HCT116 (cell line): Measurements from ENCODE around the gene WDR43. TPM values are rescaled to one million over a fixed set of nuclear protein-coding genes. Genes with fewer than 3 reads are reported as not detected.

Source experiments
- ATAC-seq: fragments of 200-7000 bp; cut with Tn5 transposase; 2 replicates; pipeline ENCODE4 v1.9.1; 2020; ENCODE audit warnings: mild to moderate bottlenecking, moderate library complexity
- BruUV-seq: library from RNA; stranded (reverse); fragments of 400-500 nt; replicated peaks from 2 replicates; lab custom pipeline; 2021; lab: Mats Ljungman, UMichigan
- CTCF ChIA-PET: fragments of 300-600 bp; sonication (Branson Sonifier 250); formaldehyde crosslinking; loops from one replicate; lab custom pipeline; 2021; ENCODE audit warnings: antibody characterized with exemption; lab: Charles Lee
- POLR2A ChIA-PET: fragments of 300-600, 350-600 bp; sonication (Branson Sonifier 250); formaldehyde crosslinking; loops from one replicate; lab custom pipeline; 2021; ENCODE audit warnings: antibody characterized with exemption; lab: Charles Lee
- RAD21 ChIA-PET, 2 experiments: fragments of 300-600 bp; sonication (Branson Sonifier 250); formaldehyde crosslinking; loops; one replicate each; lab custom pipeline; 2023; ENCODE audit warnings: low total read pairs in 2 of 2; ENCODE audit not compliant: uncharacterized antibody in 2 of 2, unreplicated experiment in 2 of 2, low non-redundant PET in 1 of 2; lab: Charles Lee
- DNase-seq: peaks from one replicate; pipeline ENCODE4 v3.0.0-alpha.2; 2010; ENCODE audit warnings: low read depth, low spot score
- H2AFZ ChIP-seq: fragments of 200-600 bp; shearing (Covaris generic), sonication (generic); 2 replicates; pipeline ENCODE4 v1.6.1; 2017; ENCODE audit warnings: low read depth, mixed run types, mixed read lengths, antibody characterized with exemption, low read length; ENCODE audit not compliant: poor library complexity, severe bottlenecking
- H3K27ac ChIP-seq: 2 replicates; pipeline ENCODE4 v1.5.1; 2012; ENCODE audit warnings: low read depth, low read length
- H3K27me3 ChIP-seq: fragments of 200-600 bp; sonication (generic); 2 replicates; pipeline ENCODE4 v1.6.1; 2016; ENCODE audit warnings: mixed run types, low read length, mixed read lengths; ENCODE audit not compliant: insufficient read depth
- H3K36me3 ChIP-seq, 2 experiments: fragments of 200-500 bp in 1 of 2; fragments of 200-600 bp in 1 of 2; sonication (Bioruptor generic) in 1 of 2; sonication (generic) in 1 of 2; 2 replicates each; pipeline versions ENCODE4 v1.5.1 to v1.6.1; 2014 to 2016; ENCODE audit warnings: low read length in 2 of 2, inconsistent platforms in 1 of 2, mixed read lengths in 1 of 2, mixed run types in 1 of 2; ENCODE audit not compliant: insufficient read depth in 2 of 2, control insufficient read depth in 1 of 2
- H3K4me1 ChIP-seq, 2 experiments: fragments of 200-600 bp in 1 of 2; sonication (generic) in 1 of 2; 2 replicates each; pipeline versions ENCODE4 v1.5.1 to v1.6.1; 2012 to 2017; ENCODE audit warnings: low read length in 2 of 2, inconsistent platforms in 1 of 2, mild to moderate bottlenecking in 1 of 2, mixed read lengths in 1 of 2, mixed run types in 1 of 2, moderate library complexity in 1 of 2; ENCODE audit not compliant: insufficient read depth in 2 of 2, control insufficient read depth in 1 of 2
- H3K4me2 ChIP-seq: fragments of 200-600 bp; sonication (generic); 2 replicates; pipeline ENCODE4 v1.6.1; 2017; ENCODE audit warnings: mixed run types, low read length, mixed read lengths
- H3K4me3 ChIP-seq, 2 experiments: fragments of 200-600 bp in 1 of 2; sonication (generic) in 1 of 2; replicated peaks in 1 of 2; 2 replicates each; pipeline ENCODE4 v1.5.1; 2011 to 2016; ENCODE audit warnings: low read length in 2 of 2, control low read depth in 1 of 2, low read depth in 1 of 2, mild to moderate bottlenecking in 1 of 2, mixed read lengths in 1 of 2, mixed run types in 1 of 2
- H3K79me2 ChIP-seq: fragments of 200-600 bp; sonication (generic); 2 replicates; pipeline ENCODE4 v1.6.1; 2017; ENCODE audit warnings: mild to moderate bottlenecking, mixed run types, low read length, moderate library complexity, mixed read lengths; ENCODE audit not compliant: insufficient read depth
- H3K9ac ChIP-seq: fragments of 200-600 bp; sonication (generic); 2 replicates; pipeline ENCODE4 v1.6.1; 2016; ENCODE audit warnings: low read length, mixed read lengths
- H3K9me2 ChIP-seq: fragments of 200-600 bp; sonication (generic), shearing (Covaris generic); 2 replicates; pipeline ENCODE4 v1.6.1; 2017; ENCODE audit warnings: mixed run types, mild to moderate bottlenecking, moderate library complexity; ENCODE audit not compliant: insufficient read depth
- H3K9me3 ChIP-seq, 2 experiments: fragments of 200-500 bp in 1 of 2; fragments of 200-600 bp in 1 of 2; sonication (Bioruptor generic) in 1 of 2; sonication (generic) in 1 of 2; 2 replicates each; pipeline ENCODE4 v1.6.1; 2014 to 2017; ENCODE audit warnings: low read length in 2 of 2, mixed read lengths in 2 of 2, inconsistent platforms in 1 of 2, low read depth in 1 of 2, mild to moderate bottlenecking in 1 of 2, mixed run types in 1 of 2, moderate library complexity in 1 of 2; ENCODE audit not compliant: control insufficient read depth in 1 of 2, insufficient read depth in 1 of 2
- H4K20me1 ChIP-seq: fragments of 200-600 bp; sonication (generic), shearing (Covaris generic); 2 replicates; pipeline ENCODE4 v1.6.1; 2017; ENCODE audit warnings: mixed run types, mild to moderate bottlenecking, moderate library complexity; ENCODE audit not compliant: insufficient read depth
- ATF3 ChIP-seq: IDR thresholded peaks from 2 replicates; pipeline ENCODE4 v1.6.1; 2012
- CEBPB ChIP-seq: IDR thresholded peaks from 2 replicates; pipeline ENCODE4 v1.6.1; 2012; ENCODE audit warnings: low read depth
- CTCF ChIP-seq, 3 experiments: fragments of 200-600 bp in 1 of 3; sonication (generic) in 1 of 3; IDR thresholded peaks in 2 of 3; conservative IDR thresholded peaks in 1 of 3; 2 replicates each; pipeline ENCODE4 v1.5.1; 2012 to 2017; ENCODE audit warnings: low read depth in 2 of 3, low read length in 2 of 3, antibody characterized with exemption in 1 of 3, borderline replicate concordance in 1 of 3, control low read depth in 1 of 3, mild to moderate bottlenecking in 1 of 3, mixed read lengths in 1 of 3, mixed run types in 1 of 3, moderate library complexity in 1 of 3; ENCODE audit not compliant: insufficient read depth in 1 of 3
- FOSL1 ChIP-seq: IDR thresholded peaks from 2 replicates; pipeline ENCODE4 v1.6.1; 2012; ENCODE audit warnings: low read depth
- JUND ChIP-seq: IDR thresholded peaks from 2 replicates; pipeline ENCODE4 v1.6.1; 2012
- SRF ChIP-seq: IDR thresholded peaks from 2 replicates; pipeline ENCODE4 v1.6.1; 2012; ENCODE audit warnings: low read depth
- YY1 ChIP-seq: IDR thresholded peaks from 2 replicates; pipeline ENCODE4 v1.6.1; 2011; ENCODE audit warnings: low read length, low read depth, moderate library complexity, mild to moderate bottlenecking; ENCODE audit not compliant: insufficient replicate concordance; ENCODE audit errors: extremely low read depth
- ZBTB33 ChIP-seq: IDR thresholded peaks from 2 replicates; pipeline ENCODE4 v1.6.1; 2011; ENCODE audit warnings: mild to moderate bottlenecking, low read length, moderate library complexity; ENCODE audit not compliant: insufficient replicate concordance; ENCODE audit errors: extremely low read depth
- ZNF274 ChIP-seq: fragments of 200-500 bp; sonication (Bioruptor generic); IDR thresholded peaks from 2 replicates; pipeline ENCODE4 v1.6.1; 2014; ENCODE audit warnings: mild to moderate bottlenecking, low read depth, low read length, inconsistent platforms
- intact Hi-C: fragments of 100-400 bp; cut with micrococcal nuclease; formaldehyde crosslinking; loops from 2 replicates; pipeline ENCODE4 v1.10.0; 2022
- total RNA-seq: library from RNA; stranded (reverse); gene quantifications from one replicate; pipeline ENCODE4 v1.2.1, GENCODE V29; 2021; ENCODE audit not compliant: unreplicated experiment

WDR43 gene
- total RNA-seq, 1 experiment from 2014 or later: 119 TPM

- H3K9me3 ChIP-seq: no peaks in the 10 kb centered on the region
- ChIA-PET POLR2A (no interaction called here), CTCF (no interaction called here), RAD21 (no interaction called here)
- H3K36me3 ChIP-seq: peaks cover 47 to 63% of the 10 kb centered on the region in 2 experiments
- TF ChIP-seq JUND: no peak
- TF ChIP-seq CEBPB: no peak
- no peak for TF ChIP-seq FOSL1
- TF ChIP-seq CTCF (IDR thresholded peaks at IDR 0.05 in 2 of 3, conservative IDR thresholded peaks at IDR 0.05 in 1 of 3; ENCODE audit: borderline replicate concordance in 1 of 3, insufficient read depth in 1 of 3, low read depth in 2 of 3, low read length in 2 of 3): no peak
- no peak for TF ChIP-seq ZNF274
- no peak for TF ChIP-seq ZBTB33
- TF ChIP-seq ATF3: no peak
- no peak for TF ChIP-seq YY1
- TF ChIP-seq SRF: no peak
- BruUV-seq: no TSS peak
- no peaks in the 10 kb centered on the region for H3K27me3 ChIP-seq
- DNase-seq (no peak), ATAC-seq (no peak)
- H3K4me1 ChIP-seq: no peaks in the 10 kb centered on the region
- H3K27ac ChIP-seq: no peak overlapping the region
- peaks cover 100% of the 10 kb centered on the region for H3K79me2 ChIP-seq
- peaks cover 50% of the 10 kb centered on the region for H4K20me1 ChIP-seq
- H3K9ac ChIP-seq: no peak overlapping the region
- intact Hi-C loops: no loop called here
- H3K4me3 ChIP-seq: no peak overlapping the region
- H3K4me2 ChIP-seq: no peak overlapping the region
- H2AFZ ChIP-seq: no peak overlapping the region
- H3K9me2 ChIP-seq: no peaks in the 10 kb centered on the region
Observed at GRCh38 chr2:28908172-28908571, 13.7 kb downstream of the WDR43 start.
